ENCODE results near the gene ATF6.

Gene ATF6

DNA sequence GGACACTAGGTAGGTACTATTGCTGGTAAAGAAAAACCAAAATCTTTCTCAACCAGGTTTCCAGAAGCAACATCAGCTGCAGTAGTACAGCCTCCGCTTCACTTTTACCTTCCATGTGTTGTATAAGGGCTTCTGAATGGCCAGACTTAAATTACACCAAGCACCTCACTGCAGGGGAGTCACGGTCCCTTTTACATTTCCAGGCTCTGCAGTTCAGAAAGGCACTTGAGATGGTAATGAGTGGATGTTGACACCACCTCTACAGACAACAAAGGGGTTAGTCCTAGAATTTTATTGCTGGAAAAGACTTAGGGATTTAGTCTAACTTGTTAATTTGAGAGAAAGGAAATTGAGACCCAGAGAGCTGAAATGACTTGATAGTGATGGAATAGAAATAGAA is 28.5 kb upstream of the ATF6 start:
- 16% methylated on average over 2 of the region's 2 CpGs for WGBS
- Histone ChIP-seq H3K27me3 (ENCODE audit: insufficient read depth, low read length) (no peaks in the 10 kb centered on the region), H3K4me1 (ENCODE audit: insufficient read depth, low read length) (peaks cover 25% of the 10 kb centered on the region), H3K9ac (ENCODE audit: low read depth, low read length) (no peak overlapping the region), H3K4me3 (ENCODE audit: low read length) (peak overlapping the region; percentile 3; the same call in 1 of the 2 replicates), H3K9me3 (ENCODE audit: insufficient read depth, low read depth, low read length) (no peaks in the 10 kb centered on the region), H3K36me3 (ENCODE audit: insufficient read depth, low read length) (no peaks in the 10 kb centered on the region), H3K27ac (ENCODE audit: low read depth, low read length) (peak overlapping the region; percentile 46; the same call in 1 of the 2 replicates)

DNA sequence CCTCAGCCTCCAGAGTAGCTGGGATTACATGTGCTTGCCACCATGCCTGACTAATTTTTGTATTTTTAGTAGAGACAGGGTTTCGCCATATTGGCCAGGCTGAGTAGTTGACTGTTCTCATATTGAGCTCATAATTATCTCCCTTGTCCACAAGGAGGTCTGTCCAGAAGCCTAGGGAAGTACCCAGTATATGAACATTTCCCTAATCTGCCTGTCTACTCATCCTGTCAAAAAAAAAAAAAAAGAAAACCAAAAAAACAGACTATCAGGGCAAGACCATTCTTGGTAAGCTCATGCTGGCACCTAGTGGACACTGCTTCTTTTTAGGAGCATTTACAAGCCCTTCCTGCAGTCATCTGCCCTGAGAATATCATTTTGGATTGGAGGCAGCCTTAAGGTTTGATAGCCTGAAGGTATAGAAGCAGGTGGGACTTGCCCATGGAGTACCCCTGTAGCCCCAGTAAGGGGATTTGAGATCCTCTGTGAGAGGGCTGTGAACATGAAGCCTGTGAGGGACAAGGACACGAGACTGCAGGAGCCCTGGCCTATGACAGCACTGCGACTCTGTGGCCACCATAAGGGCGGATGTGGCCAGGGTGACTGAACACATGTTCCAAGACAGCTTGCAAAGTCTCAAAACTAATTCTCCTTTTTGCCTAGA is 27.4 kb upstream of the ATF6 start:
- peaks cover 25% of the 10 kb centered on the region for H3K4me1 ChIP-seq (ENCODE audit: insufficient read depth, low read length)
- H3K4me3 ChIP-seq (ENCODE audit: low read length): no peak overlapping the region
- WGBS: 88% methylated on average over 4 of the region's 4 CpGs
- no peak overlapping the region for H3K27ac ChIP-seq (ENCODE audit: low read depth, low read length)
- H3K36me3 ChIP-seq (ENCODE audit: insufficient read depth, low read length): no peaks in the 10 kb centered on the region
- no peak overlapping the region for H3K9ac ChIP-seq (ENCODE audit: low read depth, low read length)
- no peaks in the 10 kb centered on the region for H3K9me3 ChIP-seq (ENCODE audit: insufficient read depth, low read depth, low read length)
- no peaks in the 10 kb centered on the region for H3K27me3 ChIP-seq (ENCODE audit: insufficient read depth, low read length)

DNA sequence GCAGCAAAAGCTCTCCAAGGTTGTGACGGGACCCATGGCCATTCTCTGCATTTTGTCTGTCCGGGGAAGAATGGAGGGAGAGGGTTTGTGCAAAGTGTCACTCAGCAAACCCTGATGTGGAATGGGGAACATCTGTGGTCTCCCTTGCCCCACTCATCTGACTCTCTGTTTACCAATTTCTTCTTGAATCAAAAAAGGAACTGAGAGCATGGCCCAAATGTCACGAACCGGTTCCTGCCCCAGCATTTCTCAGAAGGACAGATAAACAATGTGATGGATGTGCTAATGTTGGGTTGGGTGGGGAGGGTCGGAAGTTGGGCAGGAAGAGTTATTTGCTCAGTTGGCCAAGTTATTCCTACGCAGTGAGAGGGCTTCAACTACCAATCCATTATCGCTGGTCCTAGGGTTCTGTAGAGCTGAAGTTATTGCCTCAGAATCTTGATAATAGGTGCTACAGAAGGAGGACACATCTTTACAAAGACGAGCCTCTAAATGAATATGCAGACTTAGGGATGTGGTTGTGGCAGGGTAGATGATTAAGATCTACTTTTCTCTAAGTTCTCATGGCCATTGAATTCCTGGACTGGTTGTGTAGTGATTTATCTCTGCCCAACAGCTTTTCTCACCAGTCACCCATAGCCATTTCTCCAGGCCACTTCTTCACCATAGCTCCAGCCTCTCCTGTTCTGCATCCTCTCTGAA is 26.1 kb upstream of the ATF6 start:
- 83% methylated on average over 8 of the region's 8 CpGs for WGBS
- no peak overlapping the region for H3K27ac ChIP-seq (ENCODE audit: low read depth, low read length)
- no peaks in the 10 kb centered on the region for H3K36me3 ChIP-seq (ENCODE audit: insufficient read depth, low read length)
- no peaks in the 10 kb centered on the region for H3K9me3 ChIP-seq (ENCODE audit: insufficient read depth, low read depth, low read length)
- H3K27me3 ChIP-seq (ENCODE audit: insufficient read depth, low read length): no peaks in the 10 kb centered on the region
- peaks cover 25% of the 10 kb centered on the region for H3K4me1 ChIP-seq (ENCODE audit: insufficient read depth, low read length)
- H3K4me3 ChIP-seq (ENCODE audit: low read length): no peak overlapping the region
- H3K9ac ChIP-seq (ENCODE audit: low read depth, low read length): no peak overlapping the region

DNA sequence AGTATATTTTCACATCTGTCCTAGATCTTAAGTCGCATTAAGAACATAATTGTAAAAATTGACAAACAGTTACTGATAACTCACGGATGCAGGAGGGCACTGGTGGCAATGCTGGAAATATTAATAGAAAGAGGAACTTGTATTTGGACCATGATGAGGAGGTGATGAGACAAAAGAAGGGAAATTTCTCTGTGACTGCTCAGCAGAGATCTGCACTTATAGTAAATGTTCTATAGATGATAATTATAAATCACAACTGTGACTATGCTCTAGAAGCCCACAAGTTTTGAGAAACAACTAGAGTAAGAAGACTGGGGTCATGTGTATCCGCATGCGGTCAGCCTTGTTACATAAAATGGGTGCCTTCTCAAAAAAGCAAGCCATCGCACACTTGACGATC is 25.2 kb upstream of the ATF6 start:
- no peaks in the 10 kb centered on the region for H3K9me3 ChIP-seq (ENCODE audit: insufficient read depth, low read depth, low read length)
- no peaks in the 10 kb centered on the region for H3K27me3 ChIP-seq (ENCODE audit: insufficient read depth, low read length)
- H3K4me1 ChIP-seq (ENCODE audit: insufficient read depth, low read length): peaks cover 21% of the 10 kb centered on the region
- 90% methylated on average over 6 of the region's 6 CpGs for WGBS
- no peaks in the 10 kb centered on the region for H3K36me3 ChIP-seq (ENCODE audit: insufficient read depth, low read length)
- no peak overlapping the region for H3K4me3 ChIP-seq (ENCODE audit: low read length)
- H3K9ac ChIP-seq (ENCODE audit: low read depth, low read length): no peak overlapping the region
- H3K27ac ChIP-seq (ENCODE audit: low read depth, low read length): no peak overlapping the region

DNA sequence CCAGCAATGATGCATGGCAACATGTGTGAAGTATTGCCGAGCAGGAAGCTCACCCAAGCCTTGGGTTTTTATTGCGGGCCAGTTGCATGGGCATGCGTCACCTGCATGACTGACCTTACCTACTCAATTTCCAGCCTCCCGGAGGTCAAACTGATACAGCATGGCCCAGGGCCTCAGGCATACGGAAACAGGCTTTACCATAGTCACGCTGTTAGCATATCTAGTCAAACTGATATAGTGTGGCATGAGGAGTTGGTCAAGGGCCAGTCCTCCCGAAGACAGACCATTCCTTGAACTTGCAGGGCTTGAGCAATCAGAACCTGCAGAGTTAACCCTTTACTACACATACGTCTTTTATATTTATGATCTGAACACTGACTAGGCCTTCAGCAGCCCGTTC is 22.9 kb upstream of the ATF6 start:
- Histone ChIP-seq H3K27ac (ENCODE audit: low read depth, low read length) (no peak overlapping the region), H3K4me1 (ENCODE audit: insufficient read depth, low read length) (0 out of 2 replicates have a peak, but pooled peaks cover under 1% of the 10 kb centered on the region), H3K4me3 (ENCODE audit: low read length) (no peak overlapping the region), H3K9ac (ENCODE audit: low read depth, low read length) (no peak overlapping the region), H3K27me3 (ENCODE audit: insufficient read depth, low read length) (no peaks in the 10 kb centered on the region), H3K36me3 (ENCODE audit: insufficient read depth, low read length) (no peaks in the 10 kb centered on the region), H3K9me3 (ENCODE audit: insufficient read depth, low read depth, low read length) (no peaks in the 10 kb centered on the region)
- WGBS: 87% methylated on average over 9 of the region's 9 CpGs

DNA sequence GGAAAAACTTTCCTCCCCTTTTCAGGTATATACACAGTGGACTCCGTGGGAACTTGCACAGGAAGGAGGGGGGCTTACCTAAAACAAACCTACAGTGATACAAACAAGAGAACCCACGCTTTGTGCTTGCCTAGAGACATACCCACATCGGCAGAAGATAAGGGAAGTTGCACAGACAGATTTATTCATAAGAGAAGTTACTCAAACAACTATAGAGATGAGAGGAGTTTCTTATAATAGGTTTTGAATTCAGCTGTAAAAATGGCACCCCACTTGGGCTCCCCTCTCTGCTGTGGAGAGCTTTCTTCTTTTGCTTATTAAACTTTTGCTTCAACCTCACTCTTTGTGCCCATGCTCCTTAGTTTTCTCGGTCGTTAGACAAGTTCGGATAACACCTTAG is 18.3 kb upstream of the ATF6 start:
- Histone ChIP-seq H3K27me3 (ENCODE audit: insufficient read depth, low read length) (no peaks in the 10 kb centered on the region), H3K4me1 (ENCODE audit: insufficient read depth, low read length) (peaks cover 5% of the 10 kb centered on the region; the same call in 1 of the 2 replicates), H3K4me3 (ENCODE audit: low read length) (no peak overlapping the region), H3K9me3 (ENCODE audit: insufficient read depth, low read depth, low read length) (no peaks in the 10 kb centered on the region), H3K36me3 (ENCODE audit: insufficient read depth, low read length) (peaks cover 19% of the 10 kb centered on the region), H3K27ac (ENCODE audit: low read depth, low read length) (no peak overlapping the region), H3K9ac (ENCODE audit: low read depth, low read length) (no peak overlapping the region)
- WGBS: 82% methylated on average over 5 of the region's 6 CpGs

DNA sequence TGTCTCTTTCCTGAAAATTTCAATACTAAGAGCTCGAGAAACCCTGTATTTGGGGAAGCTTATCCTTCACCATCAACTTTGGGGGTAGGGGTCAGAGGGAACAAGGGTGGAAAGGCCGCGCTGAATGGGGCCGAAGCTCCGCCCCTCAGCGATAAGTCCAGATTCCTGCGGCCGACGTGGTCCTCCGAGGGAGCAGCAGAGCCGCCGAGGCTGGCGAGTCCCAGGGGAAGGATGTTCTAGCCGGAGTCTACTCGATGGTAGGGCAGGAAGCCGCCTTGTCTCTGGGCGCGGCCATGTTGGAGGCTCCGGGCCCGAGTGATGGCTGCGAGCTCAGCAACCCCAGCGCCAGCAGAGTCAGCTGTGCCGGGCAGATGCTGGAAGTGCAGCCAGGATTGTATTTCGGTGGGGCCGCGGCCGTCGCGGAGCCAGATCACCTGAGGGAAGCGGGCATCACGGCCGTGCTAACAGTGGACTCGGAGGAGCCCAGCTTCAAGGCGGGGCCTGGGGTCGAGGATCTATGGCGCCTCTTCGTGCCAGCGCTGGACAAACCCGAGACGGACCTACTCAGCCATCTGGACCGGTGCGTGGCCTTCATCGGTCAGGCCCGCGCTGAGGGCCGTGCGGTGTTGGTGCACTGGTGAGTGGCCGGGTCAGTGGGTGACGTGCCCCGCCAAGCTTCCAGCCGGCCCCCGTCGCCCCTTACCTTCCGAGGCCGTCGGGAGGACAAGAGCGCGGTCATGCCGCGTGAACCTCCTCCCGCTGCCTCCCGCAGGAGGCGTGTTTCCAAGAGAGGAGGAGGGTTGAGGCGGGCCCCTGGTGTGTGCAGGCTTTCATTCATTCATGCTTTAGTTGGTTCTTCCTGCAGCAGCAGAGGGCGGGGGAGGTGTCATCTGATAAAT is 16.4 kb upstream of the ATF6 start, which contains the start of gene DUSP12:
DUSP12 (plus strand) TSS at position 278 of the 899 bp plus-strand sequence; CDS start at position 294, 16 bp downstream.
- peak within 1 kb of the TSS; percentile 99 for H3K27ac ChIP-seq (ENCODE audit: low read depth, low read length)
- H3K4me3 ChIP-seq (ENCODE audit: low read length): peak within 1 kb of the TSS; percentile 97
- peak within 1 kb of the TSS; percentile 98 for H3K9ac ChIP-seq (ENCODE audit: low read depth, low read length)
- H3K36me3 ChIP-seq (ENCODE audit: insufficient read depth, low read length): peaks cover 38% of the 10 kb centered on the region
- peaks cover 5% of the 10 kb centered on the region; the same call in 1 of the 2 replicates for H3K4me1 ChIP-seq (ENCODE audit: insufficient read depth, low read length)
- no peaks in the 10 kb centered on the region for H3K27me3 ChIP-seq (ENCODE audit: insufficient read depth, low read length)
- no peaks in the 10 kb centered on the region for H3K9me3 ChIP-seq (ENCODE audit: insufficient read depth, low read depth, low read length)
- WGBS: under 1% methylated on average over 64 of the region's 65 CpGs

DNA sequence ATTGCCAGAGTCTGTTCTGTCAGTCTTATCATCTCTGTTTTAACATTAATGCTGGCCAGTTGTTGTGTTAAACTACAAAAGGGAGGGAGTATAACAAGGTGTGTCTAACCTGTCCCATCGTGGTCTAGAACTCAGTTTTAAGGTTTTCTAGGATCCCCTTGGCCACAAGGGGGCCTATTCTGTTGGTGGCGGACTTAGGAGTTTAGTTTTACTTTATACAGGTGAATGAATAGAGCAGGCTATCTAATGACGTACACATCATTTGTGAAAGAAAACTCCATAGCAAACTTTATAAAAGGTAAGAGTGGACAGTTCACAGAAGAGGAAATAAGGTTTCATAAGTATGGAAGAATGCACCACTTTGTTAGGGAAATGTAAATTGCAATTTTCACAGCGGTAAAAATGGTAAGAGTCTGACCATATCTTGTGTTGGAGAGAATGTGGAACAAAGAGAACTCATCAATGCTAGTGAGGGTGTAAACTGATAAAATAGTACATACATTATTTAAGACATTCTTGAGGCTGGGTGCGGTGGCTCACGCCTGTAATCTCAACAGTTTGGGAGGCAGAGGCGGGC is 2.5 kb upstream of the ATF6 start:
- Histone ChIP-seq H3K36me3 (ENCODE audit: insufficient read depth, low read length) (peaks cover 3% of the 10 kb centered on the region; the same call in 1 of the 2 replicates), H3K9me3 (ENCODE audit: insufficient read depth, low read depth, low read length) (no peaks in the 10 kb centered on the region), H3K27me3 (ENCODE audit: insufficient read depth, low read length) (no peaks in the 10 kb centered on the region), H3K9ac (ENCODE audit: low read depth, low read length) (no peak overlapping the region), H3K4me1 (ENCODE audit: insufficient read depth, low read length) (no peaks in the 10 kb centered on the region), H3K4me3 (ENCODE audit: low read length) (no peak overlapping the region), H3K27ac (ENCODE audit: low read depth, low read length) (no peak overlapping the region)
- 86% methylated on average over 7 of the region's 7 CpGs for WGBS

DNA sequence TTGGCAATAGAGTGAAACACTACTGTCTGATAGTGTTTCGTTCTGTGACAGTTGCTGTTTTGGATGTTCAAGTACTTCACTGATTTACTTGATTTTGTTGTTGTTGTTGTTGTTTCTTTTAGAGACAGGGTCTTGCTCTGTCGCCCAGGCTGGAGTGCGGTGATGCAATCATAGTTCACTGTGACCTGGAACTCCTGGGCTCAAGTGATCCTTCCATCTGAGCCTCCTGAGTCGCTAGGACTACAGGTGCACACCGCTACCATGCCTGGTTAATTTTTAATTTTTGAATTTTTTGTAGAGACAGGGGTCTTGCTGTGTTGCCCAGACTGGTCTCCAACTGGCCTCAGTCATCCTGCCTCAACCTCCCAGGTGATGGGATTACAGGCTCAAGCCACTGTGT is 2.3 kb downstream of the ATF6 start:
- H3K27me3 ChIP-seq (ENCODE audit: insufficient read depth, low read length): no peaks in the 10 kb centered on the region
- no peaks in the 10 kb centered on the region for H3K4me1 ChIP-seq (ENCODE audit: insufficient read depth, low read length)
- H3K27ac ChIP-seq (ENCODE audit: low read depth, low read length): no peak overlapping the region
- WGBS: 93% methylated on average over 5 of the region's 5 CpGs
- H3K4me3 ChIP-seq (ENCODE audit: low read length): no peak overlapping the region
- no peaks in the 10 kb centered on the region for H3K9me3 ChIP-seq (ENCODE audit: insufficient read depth, low read depth, low read length)
- no peak overlapping the region for H3K9ac ChIP-seq (ENCODE audit: low read depth, low read length)
- no peaks in the 10 kb centered on the region for H3K36me3 ChIP-seq (ENCODE audit: insufficient read depth, low read length)

DNA sequence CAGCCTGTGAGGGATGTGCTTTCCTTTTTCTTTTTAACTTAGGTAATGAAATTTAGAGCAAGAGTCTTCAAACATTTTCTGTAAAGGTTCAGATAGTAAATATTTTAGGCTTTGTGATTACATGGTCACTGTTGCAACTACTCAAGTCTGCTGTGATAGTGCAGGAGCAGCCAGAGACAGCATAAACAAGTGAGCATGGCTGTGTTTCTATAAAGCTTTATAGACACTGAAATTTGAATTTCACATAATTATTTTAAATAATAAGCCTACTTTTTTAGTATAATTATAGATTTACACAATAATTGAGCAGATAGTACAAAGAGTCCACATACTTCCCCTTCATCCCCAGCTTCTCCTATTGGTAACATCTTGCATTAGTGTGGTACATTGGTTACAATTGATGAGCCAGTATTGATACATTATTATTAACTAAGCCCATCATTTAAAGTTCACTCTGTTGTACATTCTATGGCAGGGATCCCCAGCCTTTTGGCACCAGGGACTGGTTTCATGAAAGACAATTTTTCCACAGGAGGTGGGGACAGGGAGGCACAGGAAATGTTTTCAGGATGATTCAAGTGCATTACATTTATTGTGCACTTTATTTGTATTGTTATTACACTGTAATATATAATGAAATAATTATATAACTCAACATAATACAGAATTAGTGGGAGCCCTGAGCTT is 3.0 kb downstream of the ATF6 start:
- no peaks in the 10 kb centered on the region for H3K27me3 ChIP-seq (ENCODE audit: insufficient read depth, low read length)
- no peaks in the 10 kb centered on the region for H3K9me3 ChIP-seq (ENCODE audit: insufficient read depth, low read depth, low read length)
- H3K27ac ChIP-seq (ENCODE audit: low read depth, low read length): no peak overlapping the region
- no peaks in the 10 kb centered on the region for H3K36me3 ChIP-seq (ENCODE audit: insufficient read depth, low read length)
- no peak overlapping the region for H3K9ac ChIP-seq (ENCODE audit: low read depth, low read length)
- H3K4me1 ChIP-seq (ENCODE audit: insufficient read depth, low read length): no peaks in the 10 kb centered on the region
- H3K4me3 ChIP-seq (ENCODE audit: low read length): no peak overlapping the region
